Measurements from ENCODE around the gene YIF1B. TPM values are rescaled to one million over a fixed set of nuclear protein-coding genes. Genes with fewer than 3 reads are reported as not detected.

YIF1B gene
- polyA plus RNA-seq, 1 donor, result 22.0 TPM

DNA sequence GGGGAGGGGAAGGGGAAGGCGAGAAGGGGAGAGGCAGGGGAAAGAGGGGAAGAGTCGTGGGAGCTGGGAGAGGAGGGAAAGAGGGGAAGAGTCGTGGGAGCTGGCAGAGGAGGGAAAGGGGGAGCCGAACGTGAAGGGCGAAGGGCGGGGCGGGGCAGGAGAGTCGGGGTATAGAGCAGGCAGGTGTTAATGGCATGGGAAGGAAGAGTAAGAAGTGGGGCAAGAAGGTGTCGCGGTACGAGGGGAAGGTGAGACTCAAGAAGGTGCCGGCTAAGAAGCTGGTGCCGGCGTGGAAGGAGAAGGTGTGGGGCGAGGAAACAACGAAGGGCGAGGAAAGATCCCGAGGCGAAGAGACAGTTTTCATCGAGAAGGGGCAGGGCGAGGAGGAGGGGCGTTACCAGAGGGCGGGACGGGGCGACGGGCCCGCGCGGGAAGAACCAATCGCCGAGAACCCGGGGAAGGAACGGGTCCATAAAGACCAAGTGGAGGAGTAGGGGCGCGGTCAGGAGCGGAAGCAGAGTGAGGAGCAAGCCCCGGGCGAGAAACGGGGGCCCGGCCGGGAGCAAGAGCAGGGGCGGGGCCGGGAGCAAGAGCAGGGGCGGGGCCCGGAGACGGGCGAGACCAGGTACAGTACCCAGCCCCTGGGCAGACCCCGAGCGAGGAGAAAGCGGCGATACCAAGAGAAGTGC is 20.3 kb upstream of the YIF1B start:
- 0% methylated on average over 1 of the region's 52 CpGs for WGBS (ENCODE audit: insufficient coverage, low lambda C conversion rate)
- peaks cover 10% of the 10 kb centered on the region for H3K4me1 ChIP-seq (ENCODE audit: control insufficient read depth, insufficient read depth, low read length)
- peak; percentile 96 to 98 for DNase-seq
- H3K4me3 ChIP-seq (ENCODE audit: low read length), result peak overlapping the region; percentile 70
- H3K27ac ChIP-seq (ENCODE audit: low read length), result peak overlapping the region; percentile 98
- no peaks in the 10 kb centered on the region for H3K36me3 ChIP-seq (ENCODE audit: control insufficient read depth, insufficient read depth, low read length)
- no peaks in the 10 kb centered on the region for H3K27me3 ChIP-seq (ENCODE audit: control insufficient read depth, insufficient read depth, low read length)
- H3K9me3 ChIP-seq (ENCODE audit: control insufficient read depth, low read depth, low read length), result no peaks in the 10 kb centered on the region

DNA sequence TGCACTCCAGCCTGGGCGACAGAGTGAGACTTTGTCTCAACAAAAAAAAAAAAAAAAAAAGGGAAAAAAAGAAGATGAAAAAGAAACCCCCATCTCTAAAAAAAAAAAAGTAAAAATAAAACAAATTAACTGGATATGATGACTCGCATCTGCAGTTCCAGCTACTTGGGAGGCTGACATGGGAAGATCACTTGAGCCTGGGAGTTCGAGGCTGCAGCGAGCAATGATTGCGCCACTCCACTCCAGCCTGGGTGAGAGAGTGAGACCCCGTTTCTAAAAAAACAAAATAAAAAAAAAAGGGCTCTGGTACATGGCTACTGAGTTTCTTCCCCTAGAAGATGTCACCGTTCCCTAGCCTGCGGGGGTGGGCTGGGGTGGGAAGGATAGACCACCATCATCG is 17.5 kb upstream of the YIF1B start:
- H3K27me3 ChIP-seq (ENCODE audit: control insufficient read depth, insufficient read depth, low read length), result no peaks in the 10 kb centered on the region
- DNase-seq, result no peak
- no peaks in the 10 kb centered on the region for H3K36me3 ChIP-seq (ENCODE audit: control insufficient read depth, insufficient read depth, low read length)
- WGBS (ENCODE audit: insufficient coverage, low lambda C conversion rate), result no CpG with 5 or more reads among the region's 9 CpGs
- H3K27ac ChIP-seq (ENCODE audit: low read length), result no peak overlapping the region
- no peak overlapping the region for H3K4me3 ChIP-seq (ENCODE audit: low read length)
- H3K9me3 ChIP-seq (ENCODE audit: control insufficient read depth, low read depth, low read length), result no peaks in the 10 kb centered on the region
- H3K4me1 ChIP-seq (ENCODE audit: control insufficient read depth, insufficient read depth, low read length), result peaks cover 4% of the 10 kb centered on the region

DNA sequence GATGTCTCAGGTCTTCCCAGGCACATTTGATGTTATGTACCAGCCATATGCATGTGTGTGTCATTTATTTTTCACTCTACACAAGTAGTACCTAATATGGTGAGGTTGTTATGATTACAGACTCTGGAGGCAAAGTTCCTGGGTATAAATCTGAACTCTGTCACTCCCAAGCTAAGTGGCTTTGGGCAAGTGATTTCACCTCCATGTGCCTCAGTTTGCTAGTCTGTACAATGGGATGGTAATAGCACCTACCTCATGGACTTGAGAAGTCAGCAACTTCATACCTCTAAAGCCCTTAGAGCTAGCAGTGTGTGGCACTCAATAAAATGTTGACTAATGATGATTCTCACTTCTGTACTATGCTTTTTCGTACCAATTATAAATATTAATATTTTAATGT is 16.0 kb upstream of the YIF1B start:
- Histone ChIP-seq H3K27ac (ENCODE audit: low read length) (no peak overlapping the region), H3K27me3 (ENCODE audit: control insufficient read depth, insufficient read depth, low read length) (no peaks in the 10 kb centered on the region), H3K4me1 (ENCODE audit: control insufficient read depth, insufficient read depth, low read length) (no peaks in the 10 kb centered on the region), H3K4me3 (ENCODE audit: low read length) (no peak overlapping the region), H3K36me3 (ENCODE audit: control insufficient read depth, insufficient read depth, low read length) (no peaks in the 10 kb centered on the region), H3K9me3 (ENCODE audit: control insufficient read depth, low read depth, low read length) (no peaks in the 10 kb centered on the region)
- DNase-seq, result no peak
- WGBS (ENCODE audit: insufficient coverage, low lambda C conversion rate), result no CpG with 5 or more reads among the region's 1 CpG

DNA sequence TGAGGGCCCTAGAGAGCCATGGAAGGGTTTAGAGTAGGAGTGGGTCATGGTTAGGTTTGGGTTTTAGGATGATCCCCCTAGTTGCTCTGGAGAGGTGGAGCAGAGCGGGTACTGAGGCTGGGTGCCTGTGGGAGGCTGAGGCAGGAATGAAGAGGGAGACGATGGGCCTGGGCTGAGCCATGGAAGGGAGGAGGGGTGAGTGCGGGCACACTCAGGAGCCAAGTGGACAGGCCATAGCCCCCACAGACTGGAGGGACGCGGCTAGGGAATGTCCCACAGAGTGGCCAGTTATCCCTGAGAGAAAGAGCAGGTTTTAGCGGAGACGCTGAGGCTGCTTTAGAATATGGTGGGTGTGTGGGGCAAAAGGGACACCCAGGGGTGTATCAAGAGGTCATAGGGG is 13.9 kb upstream of the YIF1B start:
- Histone ChIP-seq H3K27me3 (ENCODE audit: control insufficient read depth, insufficient read depth, low read length) (no peaks in the 10 kb centered on the region), H3K4me1 (ENCODE audit: control insufficient read depth, insufficient read depth, low read length) (no peaks in the 10 kb centered on the region), H3K36me3 (ENCODE audit: control insufficient read depth, insufficient read depth, low read length) (no peaks in the 10 kb centered on the region), H3K4me3 (ENCODE audit: low read length) (no peak overlapping the region), H3K9me3 (ENCODE audit: control insufficient read depth, low read depth, low read length) (no peaks in the 10 kb centered on the region), H3K27ac (ENCODE audit: low read length) (no peak overlapping the region)
- DNase-seq, result no peak
- WGBS (ENCODE audit: insufficient coverage, low lambda C conversion rate), result 80% methylated on average over 2 of the region's 7 CpGs

DNA sequence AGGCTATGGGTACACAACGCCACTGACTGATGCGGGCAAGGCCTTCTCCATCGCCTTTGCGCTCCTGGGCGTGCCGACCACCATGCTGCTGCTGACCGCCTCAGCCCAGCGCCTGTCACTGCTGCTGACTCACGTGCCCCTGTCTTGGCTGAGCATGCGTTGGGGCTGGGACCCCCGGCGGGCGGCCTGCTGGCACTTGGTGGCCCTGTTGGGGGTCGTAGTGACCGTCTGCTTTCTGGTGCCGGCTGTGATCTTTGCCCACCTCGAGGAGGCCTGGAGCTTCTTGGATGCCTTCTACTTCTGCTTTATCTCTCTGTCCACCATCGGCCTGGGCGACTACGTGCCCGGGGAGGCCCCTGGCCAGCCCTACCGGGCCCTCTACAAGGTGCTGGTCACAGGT is 10.8 kb upstream of the YIF1B start:
- no peaks in the 10 kb centered on the region for H3K36me3 ChIP-seq (ENCODE audit: control insufficient read depth, insufficient read depth, low read length)
- no peak overlapping the region for H3K4me3 ChIP-seq (ENCODE audit: low read length)
- no peak for DNase-seq
- no peaks in the 10 kb centered on the region for H3K4me1 ChIP-seq (ENCODE audit: control insufficient read depth, insufficient read depth, low read length)
- H3K9me3 ChIP-seq (ENCODE audit: control insufficient read depth, low read depth, low read length), result no peaks in the 10 kb centered on the region
- no CpG with 5 or more reads among the region's 22 CpGs for WGBS (ENCODE audit: insufficient coverage, low lambda C conversion rate)
- H3K27me3 ChIP-seq (ENCODE audit: control insufficient read depth, insufficient read depth, low read length), result peaks cover 3% of the 10 kb centered on the region
- no peak overlapping the region for H3K27ac ChIP-seq (ENCODE audit: low read length)

DNA sequence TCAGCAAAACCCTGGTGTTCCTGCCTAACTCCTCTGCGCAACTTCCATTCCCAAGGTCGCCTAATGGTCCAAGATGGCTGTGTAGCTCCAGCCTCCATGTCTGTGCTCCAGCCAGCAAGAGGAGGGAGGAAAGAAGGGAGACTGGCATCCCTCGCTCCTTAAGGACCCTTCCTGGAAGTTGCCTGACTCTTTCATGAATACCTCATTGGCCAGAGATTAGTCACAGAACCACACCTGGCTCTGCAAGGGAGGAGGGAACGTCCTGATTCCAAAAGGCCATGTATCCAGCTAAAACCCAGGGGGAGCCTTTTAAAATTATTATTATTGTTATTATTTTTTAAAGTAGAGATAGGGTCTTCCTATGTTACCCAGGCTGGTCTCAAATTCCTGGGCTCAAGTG is 8.7 kb upstream of the YIF1B start:
- no peak for DNase-seq
- H3K36me3 ChIP-seq (ENCODE audit: control insufficient read depth, insufficient read depth, low read length), result no peaks in the 10 kb centered on the region
- peaks cover 19% of the 10 kb centered on the region for H3K27me3 ChIP-seq (ENCODE audit: control insufficient read depth, insufficient read depth, low read length)
- no peak overlapping the region for H3K4me3 ChIP-seq (ENCODE audit: low read length)
- H3K27ac ChIP-seq (ENCODE audit: low read length), result no peak overlapping the region
- no peaks in the 10 kb centered on the region for H3K9me3 ChIP-seq (ENCODE audit: control insufficient read depth, low read depth, low read length)
- peaks cover 7% of the 10 kb centered on the region for H3K4me1 ChIP-seq (ENCODE audit: control insufficient read depth, insufficient read depth, low read length)
- WGBS (ENCODE audit: insufficient coverage, low lambda C conversion rate), result no CpG with 5 or more reads among the region's 4 CpGs

DNA sequence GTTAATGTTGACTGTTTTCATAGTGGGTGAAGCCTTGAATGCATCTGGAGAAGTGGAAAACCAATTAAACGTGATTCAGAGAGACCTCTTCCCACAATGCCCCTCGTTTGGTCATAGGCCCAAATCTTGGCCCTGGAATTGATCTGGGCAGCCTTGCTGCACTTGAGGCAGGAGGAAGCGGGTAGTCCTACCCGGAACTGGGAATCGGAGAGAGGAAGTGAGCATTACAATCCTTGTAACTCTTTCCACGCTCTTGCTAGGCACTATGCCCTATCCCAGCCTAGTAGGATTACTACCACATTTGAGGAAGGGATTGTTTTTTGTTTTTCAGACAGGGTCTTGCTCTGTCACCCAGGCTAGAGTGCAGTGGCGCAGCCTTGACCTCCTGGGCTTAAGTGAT is 7.5 kb upstream of the YIF1B start:
- peaks cover 10% of the 10 kb centered on the region for H3K4me1 ChIP-seq (ENCODE audit: control insufficient read depth, insufficient read depth, low read length)

DNA sequence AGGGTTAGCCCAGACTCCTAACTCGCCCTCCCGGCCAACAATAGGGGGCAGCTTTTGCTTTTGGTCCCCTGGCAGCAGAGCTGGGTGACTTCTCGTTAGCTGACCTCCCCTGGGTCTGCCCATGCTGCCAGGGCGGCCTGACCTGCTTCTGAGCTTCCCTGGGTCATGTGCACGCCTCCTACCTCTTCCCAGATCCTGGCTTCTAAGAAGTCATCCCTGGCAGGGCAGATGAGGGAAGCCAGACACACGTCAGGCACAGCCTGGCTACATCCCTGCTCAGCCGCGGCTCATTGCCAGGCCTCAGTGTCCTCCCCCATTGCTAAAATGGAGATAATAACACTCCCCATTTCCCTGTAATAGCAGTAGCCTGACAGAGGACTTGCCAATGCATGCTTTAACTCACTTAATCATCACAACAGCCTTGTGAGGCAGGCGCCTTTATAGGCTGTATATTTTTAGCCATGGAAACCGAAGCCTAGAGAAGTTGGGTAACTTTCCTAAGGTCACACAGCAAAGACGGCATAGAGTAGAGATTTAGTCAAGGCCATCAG is 6.0 kb upstream of the YIF1B start:
- H3K27me3 ChIP-seq (ENCODE audit: control insufficient read depth, insufficient read depth, low read length), result peaks cover 34% of the 10 kb centered on the region
- no peak overlapping the region for H3K4me3 ChIP-seq (ENCODE audit: low read length)
- WGBS (ENCODE audit: insufficient coverage, low lambda C conversion rate), result no CpG with 5 or more reads among the region's 11 CpGs
- DNase-seq, result peak in 1 of 2 donors; percentile 22
- H3K4me1 ChIP-seq (ENCODE audit: control insufficient read depth, insufficient read depth, low read length), result peaks cover 10% of the 10 kb centered on the region
- no peaks in the 10 kb centered on the region for H3K36me3 ChIP-seq (ENCODE audit: control insufficient read depth, insufficient read depth, low read length)
- H3K9me3 ChIP-seq (ENCODE audit: control insufficient read depth, low read depth, low read length), result no peaks in the 10 kb centered on the region
- H3K27ac ChIP-seq (ENCODE audit: low read length), result no peak overlapping the region

More for the DNA sequence above, 7.5 kb upstream of the YIF1B start:
- Histone ChIP-seq H3K9me3 (ENCODE audit: control insufficient read depth, low read depth, low read length) (no peaks in the 10 kb centered on the region), H3K4me3 (ENCODE audit: low read length) (no peak overlapping the region), H3K36me3 (ENCODE audit: control insufficient read depth, insufficient read depth, low read length) (no peaks in the 10 kb centered on the region), H3K27ac (ENCODE audit: low read length) (no peak overlapping the region), H3K27me3 (ENCODE audit: control insufficient read depth, insufficient read depth, low read length) (peaks cover 30% of the 10 kb centered on the region)
- no peak for DNase-seq
- WGBS (ENCODE audit: insufficient coverage, low lambda C conversion rate), result no CpG with 5 or more reads among the region's 7 CpGs

DNA sequence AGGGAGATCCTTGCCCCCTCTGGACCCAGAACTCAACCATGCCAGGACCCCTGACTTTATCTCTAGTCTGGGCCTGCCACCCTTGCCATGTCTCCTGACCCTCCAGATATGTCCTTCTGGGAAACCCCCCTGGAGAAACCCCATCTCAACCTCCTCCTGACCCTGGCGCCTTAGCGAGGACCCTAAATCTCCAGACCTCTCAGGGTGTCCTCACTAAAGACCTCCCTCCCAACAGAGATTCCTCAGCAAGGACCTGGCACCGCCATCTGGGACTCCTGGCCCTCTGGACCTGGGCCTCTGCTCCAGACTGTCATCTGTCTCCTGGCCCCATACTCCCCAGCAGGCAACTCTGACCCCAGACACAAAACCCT is 5.2 kb upstream of the YIF1B start:
- no peaks in the 10 kb centered on the region for H3K9me3 ChIP-seq (ENCODE audit: control insufficient read depth, low read depth, low read length)
- no CpG with 5 or more reads among the region's 3 CpGs for WGBS (ENCODE audit: insufficient coverage, low lambda C conversion rate)
- peaks cover 13% of the 10 kb centered on the region for H3K4me1 ChIP-seq (ENCODE audit: control insufficient read depth, insufficient read depth, low read length)
- H3K27ac ChIP-seq (ENCODE audit: low read length), result no peak overlapping the region
- peaks cover 34% of the 10 kb centered on the region for H3K27me3 ChIP-seq (ENCODE audit: control insufficient read depth, insufficient read depth, low read length)
- DNase-seq, result no peak
- H3K36me3 ChIP-seq (ENCODE audit: control insufficient read depth, insufficient read depth, low read length), result no peaks in the 10 kb centered on the region
- H3K4me3 ChIP-seq (ENCODE audit: low read length), result peak overlapping the region; percentile 3

DNA sequence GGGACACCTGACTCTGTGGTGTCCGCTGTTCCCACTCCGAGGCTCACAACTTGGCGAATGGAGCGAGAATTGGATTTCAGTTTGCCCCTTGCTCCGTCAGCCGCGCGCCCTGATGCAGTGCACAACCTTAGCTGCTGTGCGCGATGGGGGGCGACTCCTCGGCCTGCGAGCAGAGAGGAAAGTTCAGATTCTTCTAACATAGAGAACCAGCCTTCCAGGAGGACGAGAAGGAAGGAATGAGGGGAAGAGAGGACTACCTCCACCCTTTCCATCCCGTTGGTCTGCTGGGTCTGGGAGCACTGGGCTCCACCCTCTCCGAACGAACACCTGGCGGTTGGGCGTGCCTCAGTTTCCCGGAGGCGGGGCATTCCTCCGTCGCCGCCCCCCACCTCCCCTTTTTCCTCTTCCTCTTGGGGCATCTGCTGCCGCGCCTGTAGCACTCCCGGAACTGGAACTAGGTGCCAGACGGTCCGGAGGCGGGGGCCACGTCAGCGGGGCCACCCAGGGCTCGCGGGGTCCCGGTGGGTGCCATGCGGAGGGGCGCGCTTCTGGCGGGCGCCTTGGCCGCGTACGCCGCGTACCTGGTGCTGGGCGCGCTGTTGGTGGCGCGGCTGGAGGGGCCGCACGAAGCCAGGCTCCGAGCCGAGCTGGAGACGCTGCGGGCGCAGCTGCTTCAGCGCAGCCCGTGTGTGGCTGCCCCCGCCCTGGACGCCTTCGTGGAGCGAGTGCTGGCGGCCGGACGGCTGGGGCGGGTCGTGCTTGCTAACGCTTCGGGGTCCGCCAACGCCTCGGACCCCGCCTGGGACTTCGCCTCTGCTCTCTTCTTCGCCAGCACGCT is 3.9 kb upstream of the YIF1B start, which contains the start of gene KCNK6:
Gene KCNK6 (plus strand): TSS at position 425 of the 838 bp plus-strand sequence. CDS start 106 bp downstream, at position 531.
- DNase-seq, result peak in 1 of 2 donors; percentile 62
- Histone ChIP-seq H3K27ac (ENCODE audit: low read length) (no peak within 1 kb of the TSS), H3K4me1 (ENCODE audit: control insufficient read depth, insufficient read depth, low read length) (peaks cover 18% of the 10 kb centered on the region), H3K4me3 (ENCODE audit: low read length) (peak within 1 kb of the TSS; percentile 46), H3K36me3 (ENCODE audit: control insufficient read depth, insufficient read depth, low read length) (no peaks in the 10 kb centered on the region), H3K9me3 (ENCODE audit: control insufficient read depth, low read depth, low read length) (no peaks in the 10 kb centered on the region), H3K27me3 (ENCODE audit: control insufficient read depth, insufficient read depth, low read length) (peaks cover 34% of the 10 kb centered on the region)
- no CpG with 5 or more reads among the region's 76 CpGs for WGBS (ENCODE audit: insufficient coverage, low lambda C conversion rate)
